AG09319 (cell line): ENCODE results near the gene ADARB1.

Experiments
- DNase-seq: peaks from one replicate; pipeline ENCODE4 v3.0.0-alpha.2; 2010; ENCODE audit warnings: low read depth; ENCODE audit errors: extremely low read depth
- TF ChIP-seq, protein P1 (sequence below): IDR thresholded peaks from 2 replicates; pipeline ENCODE4 v1.5.1; 2011; ENCODE audit warnings: low read depth, mild to moderate bottlenecking, inconsistent platforms, low read length, moderate library complexity

The ADARB1 gene

DNA sequence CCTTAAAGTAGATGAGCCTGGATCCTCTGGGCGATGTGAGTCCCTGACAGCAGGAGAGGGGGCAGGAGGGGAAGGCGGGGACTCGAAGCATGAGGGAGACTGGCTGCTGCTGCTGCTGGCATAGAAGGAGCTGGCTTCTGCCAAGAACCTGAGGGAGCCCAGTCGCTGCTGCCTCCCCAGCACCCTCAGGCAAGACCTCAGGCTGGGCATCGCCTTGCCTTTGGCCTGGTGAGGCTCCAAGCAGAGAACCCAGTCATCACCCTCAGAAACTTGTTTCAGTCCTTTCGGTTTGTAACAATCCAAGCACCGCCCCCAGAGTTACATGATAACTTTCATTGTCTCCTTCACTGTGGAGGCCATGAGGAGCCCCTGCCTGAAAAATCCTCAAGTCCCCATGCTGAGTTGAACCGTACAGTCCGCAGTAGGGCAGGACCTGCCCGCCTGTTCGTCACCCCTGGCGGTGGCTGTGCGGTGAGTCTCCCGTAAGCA is 174.6 kb downstream of the ADARB1 start:
- DNase-seq: no peak
- TF ChIP-seq, protein P1, sequence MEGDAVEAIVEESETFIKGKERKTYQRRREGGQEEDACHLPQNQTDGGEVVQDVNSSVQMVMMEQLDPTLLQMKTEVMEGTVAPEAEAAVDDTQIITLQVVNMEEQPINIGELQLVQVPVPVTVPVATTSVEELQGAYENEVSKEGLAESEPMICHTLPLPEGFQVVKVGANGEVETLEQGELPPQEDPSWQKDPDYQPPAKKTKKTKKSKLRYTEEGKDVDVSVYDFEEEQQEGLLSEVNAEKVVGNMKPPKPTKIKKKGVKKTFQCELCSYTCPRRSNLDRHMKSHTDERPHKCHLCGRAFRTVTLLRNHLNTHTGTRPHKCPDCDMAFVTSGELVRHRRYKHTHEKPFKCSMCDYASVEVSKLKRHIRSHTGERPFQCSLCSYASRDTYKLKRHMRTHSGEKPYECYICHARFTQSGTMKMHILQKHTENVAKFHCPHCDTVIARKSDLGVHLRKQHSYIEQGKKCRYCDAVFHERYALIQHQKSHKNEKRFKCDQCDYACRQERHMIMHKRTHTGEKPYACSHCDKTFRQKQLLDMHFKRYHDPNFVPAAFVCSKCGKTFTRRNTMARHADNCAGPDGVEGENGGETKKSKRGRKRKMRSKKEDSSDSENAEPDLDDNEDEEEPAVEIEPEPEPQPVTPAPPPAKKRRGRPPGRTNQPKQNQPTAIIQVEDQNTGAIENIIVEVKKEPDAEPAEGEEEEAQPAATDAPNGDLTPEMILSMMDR: no peak

DNA sequence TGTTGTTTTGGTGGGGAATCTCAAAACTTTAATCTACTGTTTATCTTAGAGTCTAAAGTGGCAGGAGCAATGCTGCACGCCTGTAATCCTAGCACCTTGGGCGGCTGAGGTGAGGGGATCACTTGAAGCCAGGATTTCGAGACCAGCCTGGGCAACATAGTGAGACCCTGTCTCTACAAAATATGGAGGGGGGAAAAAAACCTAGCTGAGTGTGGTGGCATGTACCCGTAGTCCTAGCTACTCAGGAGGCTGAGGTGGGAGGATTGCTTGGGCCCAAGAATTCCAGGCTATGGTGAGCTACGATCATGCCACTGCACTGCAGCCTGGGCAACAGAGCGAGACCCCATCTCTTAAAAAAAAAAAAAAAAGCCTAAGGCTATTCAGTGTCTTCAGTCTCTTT is 175.2 kb downstream of the ADARB1 start:
- no peak for DNase-seq
- TF ChIP-seq, protein P1: no peak

GRCh38 chr21:45250272-45250671 is 175.9 kb downstream of the ADARB1 start:
- no peak for DNase-seq
- TF ChIP-seq, protein P1: no peak

DNA sequence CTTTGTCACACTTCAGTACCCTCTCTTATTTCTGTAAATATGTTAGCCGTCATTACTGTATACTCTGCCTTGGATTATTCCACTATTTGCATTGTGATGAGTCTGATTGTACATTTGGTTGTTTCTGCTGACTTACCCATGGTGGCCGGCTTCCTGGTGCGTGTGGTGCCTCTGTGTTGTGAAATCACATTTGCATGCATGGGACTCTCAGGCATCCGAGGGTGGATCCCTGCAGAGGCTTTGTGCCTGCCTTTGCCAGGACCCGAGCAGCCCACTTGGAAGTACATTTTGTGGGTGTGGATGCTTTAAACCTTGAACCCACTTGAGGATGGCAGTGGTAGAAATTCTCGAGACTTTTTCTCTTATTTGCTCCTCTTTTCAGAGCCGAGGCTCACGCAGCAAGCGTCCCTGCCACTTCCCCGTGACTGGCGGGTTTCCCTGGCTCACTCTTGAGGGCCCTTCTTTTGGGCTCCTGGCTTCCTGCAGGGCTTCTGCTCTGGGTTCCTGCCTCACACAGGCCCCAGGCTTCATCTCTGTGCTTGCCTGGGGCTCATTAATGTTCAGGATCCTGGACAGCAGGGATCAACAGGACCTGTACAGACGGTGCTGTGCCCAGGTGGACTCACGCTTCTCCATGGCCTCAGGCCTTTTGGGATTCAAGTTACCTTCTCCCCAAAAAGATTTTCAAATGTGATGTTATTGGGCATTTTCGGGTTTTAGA is 176.7 kb downstream of the ADARB1 start:
- no peak for DNase-seq
- TF ChIP-seq, protein P1: no peak

GRCh38 chr21:45251635-45252447 is 177.5 kb downstream of the ADARB1 start:
- no peak for DNase-seq
- TF ChIP-seq, protein P1: no peak

DNA sequence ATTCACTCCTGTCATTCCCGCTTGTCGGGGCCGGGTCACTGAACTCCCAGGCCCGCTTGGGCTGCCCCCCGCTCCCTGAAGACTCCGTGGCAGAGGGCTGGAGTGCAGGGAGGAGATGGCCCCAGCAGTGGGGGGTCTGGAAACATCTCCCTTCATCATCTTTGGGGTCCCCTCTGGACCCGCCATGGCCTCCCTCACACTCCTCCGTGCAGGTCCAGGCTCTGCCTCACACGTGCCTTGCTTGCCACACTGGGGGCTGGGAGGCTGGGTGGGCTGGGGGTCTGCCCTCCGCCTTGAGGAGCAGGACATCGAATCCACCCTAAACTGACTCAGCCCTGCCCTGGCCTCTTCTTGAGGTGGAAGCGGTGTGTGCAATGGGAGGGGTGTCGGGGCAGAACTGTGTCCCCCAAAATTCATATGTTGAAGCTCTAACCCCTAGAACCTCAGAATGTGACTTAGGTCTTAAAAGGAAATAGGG is 178.1 kb downstream of the ADARB1 start:
- no peak for DNase-seq
- TF ChIP-seq, protein P1: no peak

DNA sequence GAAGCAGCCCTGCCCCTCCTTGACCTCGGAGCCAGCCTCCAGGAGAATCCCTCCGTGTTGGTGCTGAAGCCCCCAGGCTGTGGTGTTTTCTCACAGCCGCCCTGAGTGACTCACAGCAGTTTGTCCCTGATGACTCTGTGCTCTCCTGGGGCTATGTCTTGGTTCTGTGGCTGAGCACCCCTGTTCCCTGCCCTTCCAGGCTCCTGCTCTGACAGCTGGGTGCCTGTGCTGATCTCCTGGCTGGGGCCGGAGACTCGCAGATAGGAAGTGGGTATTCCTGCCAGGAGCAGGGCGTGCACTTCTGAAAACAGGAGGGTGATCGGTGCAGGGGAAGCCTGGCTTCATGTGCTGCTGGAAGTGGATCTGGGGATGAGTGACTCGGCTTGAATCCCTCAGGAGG is 178.8 kb downstream of the ADARB1 start:
- TF ChIP-seq, protein P1: no peak
- no peak for DNase-seq
